Chondrocyte (in vitro differentiated cells): ENCODE data around the gene PDLIM7. TPM values are rescaled to one million over a fixed set of nuclear protein-coding genes. Genes with fewer than 3 reads are reported as not detected.

Source experiments
- DNase-seq: peaks from one replicate; pipeline ENCODE4 v3.0.0; 2021; ENCODE audit warnings: mixed read lengths, low spot score
- H3K27ac Mint-ChIP-seq: one replicate; pipeline ENCODE4 v1.8.0; 2021; ENCODE audit warnings: mild to moderate bottlenecking, moderate library complexity, mixed read lengths; ENCODE audit not compliant: unreplicated experiment
- H3K27me3 Mint-ChIP-seq: 2 replicates; pipeline ENCODE4 v1.8.0; 2021; ENCODE audit warnings: low read depth, mixed read lengths
- H3K36me3 Mint-ChIP-seq: 2 replicates; pipeline ENCODE4 v1.8.0; 2021; ENCODE audit warnings: low read depth, mixed read lengths
- H3K4me1 Mint-ChIP-seq: 2 replicates; pipeline ENCODE4 v1.8.0; 2021; ENCODE audit warnings: low read depth, mild to moderate bottlenecking, mixed read lengths
- H3K4me3 Mint-ChIP-seq: one replicate; pipeline ENCODE4 v1.8.0; 2021; ENCODE audit warnings: mild to moderate bottlenecking, moderate library complexity, mixed read lengths; ENCODE audit not compliant: unreplicated experiment
- H3K9me3 Mint-ChIP-seq: 2 replicates; pipeline ENCODE4 v1.8.0; 2021; ENCODE audit warnings: low read depth, mixed read lengths
- total RNA-seq: library from RNA; stranded (reverse); gene quantifications from 3 replicates; pipeline ENCODE4 v1.2.1, GENCODE V29; 2021
- TF ChIP-seq, protein P1 (sequence below): fragments of 200-600 bp; sonication (generic); IDR thresholded peaks from 2 replicates; pipeline ENCODE4 v1.5.0; 2021; ENCODE audit warnings: antibody characterized with exemption, mild to moderate bottlenecking, moderate library complexity

The PDLIM7 gene
- total RNA-seq, 1 donor from 2014 or later = 633 TPM

DNA sequence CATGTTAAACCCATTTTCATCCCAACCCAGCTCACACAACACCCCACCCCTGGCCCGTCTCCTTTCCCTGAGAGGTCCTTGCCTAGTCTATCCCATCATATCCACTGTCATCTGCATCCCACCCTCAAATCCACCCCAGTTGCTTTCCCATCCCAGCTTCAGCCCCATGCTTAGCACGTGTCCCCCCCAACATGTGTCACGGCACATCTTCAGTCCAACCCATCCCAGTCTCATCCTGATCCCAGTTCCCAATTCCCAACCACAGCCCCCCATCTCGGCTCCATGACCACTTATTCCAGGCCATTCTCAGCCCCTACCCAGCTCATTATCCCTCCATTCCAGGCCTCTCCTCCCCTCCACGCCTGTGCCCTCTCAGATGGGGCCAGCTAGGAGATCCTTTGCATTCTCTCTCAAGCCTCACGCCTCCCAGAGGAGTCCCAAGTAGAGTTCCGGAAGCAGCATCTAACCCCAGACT is 23.4 kb downstream of the PDLIM7 start:
- no peak for DNase-seq
- H3K4me3 Mint-ChIP-seq = peak overlapping the region; percentile 67
- TF ChIP-seq, protein P1, sequence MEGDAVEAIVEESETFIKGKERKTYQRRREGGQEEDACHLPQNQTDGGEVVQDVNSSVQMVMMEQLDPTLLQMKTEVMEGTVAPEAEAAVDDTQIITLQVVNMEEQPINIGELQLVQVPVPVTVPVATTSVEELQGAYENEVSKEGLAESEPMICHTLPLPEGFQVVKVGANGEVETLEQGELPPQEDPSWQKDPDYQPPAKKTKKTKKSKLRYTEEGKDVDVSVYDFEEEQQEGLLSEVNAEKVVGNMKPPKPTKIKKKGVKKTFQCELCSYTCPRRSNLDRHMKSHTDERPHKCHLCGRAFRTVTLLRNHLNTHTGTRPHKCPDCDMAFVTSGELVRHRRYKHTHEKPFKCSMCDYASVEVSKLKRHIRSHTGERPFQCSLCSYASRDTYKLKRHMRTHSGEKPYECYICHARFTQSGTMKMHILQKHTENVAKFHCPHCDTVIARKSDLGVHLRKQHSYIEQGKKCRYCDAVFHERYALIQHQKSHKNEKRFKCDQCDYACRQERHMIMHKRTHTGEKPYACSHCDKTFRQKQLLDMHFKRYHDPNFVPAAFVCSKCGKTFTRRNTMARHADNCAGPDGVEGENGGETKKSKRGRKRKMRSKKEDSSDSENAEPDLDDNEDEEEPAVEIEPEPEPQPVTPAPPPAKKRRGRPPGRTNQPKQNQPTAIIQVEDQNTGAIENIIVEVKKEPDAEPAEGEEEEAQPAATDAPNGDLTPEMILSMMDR = no peak
- H3K36me3 Mint-ChIP-seq = peaks cover 4% of the 10 kb centered on the region
- H3K27me3 Mint-ChIP-seq = no peaks in the 10 kb centered on the region
- peak overlapping the region; percentile 95 for H3K27ac Mint-ChIP-seq
- peaks cover 80% of the 10 kb centered on the region for H3K4me1 Mint-ChIP-seq
- H3K9me3 Mint-ChIP-seq = no peaks in the 10 kb centered on the region

DNA sequence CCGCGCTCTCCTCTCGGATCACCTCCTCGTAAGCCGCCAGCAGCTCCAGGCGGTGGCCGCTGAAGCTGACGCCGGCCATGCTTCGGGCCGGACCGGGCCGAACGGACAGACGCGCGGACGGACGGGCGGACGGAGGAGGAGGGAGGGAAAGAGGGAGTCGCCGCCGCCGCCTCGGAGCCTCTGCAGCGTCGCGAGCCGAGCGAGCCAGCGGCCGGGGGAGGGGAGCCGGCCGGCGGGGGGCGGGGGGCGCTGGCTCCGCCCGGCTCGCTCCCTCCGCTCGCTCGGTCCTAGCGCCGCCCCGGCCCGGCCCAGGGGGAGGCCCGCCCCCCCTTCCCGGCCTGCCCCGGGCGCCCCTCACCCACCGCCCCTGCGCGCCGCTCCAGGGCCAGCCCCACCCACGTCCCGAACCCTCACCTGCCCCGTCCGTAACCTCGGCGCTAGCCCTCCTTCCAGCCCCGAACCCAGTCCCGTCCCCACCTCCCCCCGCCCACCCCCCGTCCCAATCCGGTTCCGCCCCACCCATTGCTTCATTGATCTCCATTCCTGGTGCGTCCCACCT is 23.9 kb downstream of the PDLIM7 start, which contains the start of gene DBN1:
Gene DBN1 (minus strand): TSS at position 192 of the 559 bp plus-strand sequence. CDS start 113 bp downstream, at position 79.
- no peak for DNase-seq
- peak within 1 kb of the TSS; percentile 95 for H3K27ac Mint-ChIP-seq
- H3K4me3 Mint-ChIP-seq = peak within 1 kb of the TSS; percentile 77
- no peaks in the 10 kb centered on the region for H3K27me3 Mint-ChIP-seq
- no peaks in the 10 kb centered on the region for H3K9me3 Mint-ChIP-seq
- H3K36me3 Mint-ChIP-seq = peaks cover 4% of the 10 kb centered on the region
- TF ChIP-seq, protein P1 = no peak
- peaks cover 80% of the 10 kb centered on the region for H3K4me1 Mint-ChIP-seq

DNA sequence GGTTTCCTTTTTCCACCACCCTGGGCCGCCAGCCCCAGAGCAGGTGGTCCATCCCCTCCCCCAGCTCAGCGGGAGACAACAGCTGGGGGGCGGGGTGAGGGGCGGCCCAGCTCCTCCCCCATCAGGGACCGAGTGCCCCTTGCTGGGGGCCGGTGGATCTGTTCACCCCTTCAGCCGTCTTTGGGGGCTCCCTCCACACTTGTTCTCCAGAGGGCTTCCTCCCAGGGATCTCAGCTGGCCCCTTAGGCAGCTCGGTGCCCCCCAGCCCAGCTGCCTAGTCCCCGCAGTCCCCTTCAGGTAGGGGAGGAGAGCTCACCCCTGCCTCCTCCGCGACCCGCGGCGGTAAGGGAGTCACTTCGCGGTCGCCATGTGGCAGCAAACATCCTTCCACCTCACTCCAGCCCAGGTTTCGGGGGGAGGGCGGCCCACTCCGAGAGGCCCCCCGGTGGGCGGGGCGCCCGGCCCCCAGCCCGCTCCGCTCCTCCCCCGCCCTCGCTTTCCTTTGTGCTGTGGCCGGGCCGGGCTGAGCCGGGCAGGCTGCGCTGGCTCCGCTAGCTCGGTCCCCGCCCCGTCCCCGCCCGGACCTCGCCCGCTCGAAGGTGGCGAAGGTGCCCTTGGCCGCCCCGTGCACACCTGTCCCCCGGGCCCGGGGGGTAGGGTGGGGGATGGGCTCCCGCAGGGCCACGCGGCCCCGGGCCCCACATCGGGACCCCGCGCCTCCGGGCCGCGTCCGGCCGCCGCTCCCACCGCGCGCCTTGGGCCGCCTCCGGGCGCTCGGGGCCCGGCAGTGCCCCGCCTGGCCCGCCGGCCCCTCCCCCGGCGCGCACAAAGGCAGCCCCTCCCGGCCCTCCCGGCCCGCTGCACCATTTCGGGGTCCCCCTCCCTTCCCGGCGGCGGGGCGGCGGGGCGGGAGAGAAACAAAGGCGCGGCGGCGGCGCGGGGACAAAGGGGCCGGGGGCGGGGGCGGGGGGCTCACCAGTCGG is 24.7 kb downstream of the PDLIM7 start:
- Mint-ChIP-seq H3K9me3 (no peaks in the 10 kb centered on the region), H3K27ac (peak overlapping the region; percentile 79), H3K4me3 (peak overlapping the region; percentile 77), H3K27me3 (no peaks in the 10 kb centered on the region), H3K36me3 (peaks cover 8% of the 10 kb centered on the region), H3K4me1 (peaks cover 76% of the 10 kb centered on the region)
- DNase-seq = no peak
- TF ChIP-seq, protein P1 = no peak

DNA sequence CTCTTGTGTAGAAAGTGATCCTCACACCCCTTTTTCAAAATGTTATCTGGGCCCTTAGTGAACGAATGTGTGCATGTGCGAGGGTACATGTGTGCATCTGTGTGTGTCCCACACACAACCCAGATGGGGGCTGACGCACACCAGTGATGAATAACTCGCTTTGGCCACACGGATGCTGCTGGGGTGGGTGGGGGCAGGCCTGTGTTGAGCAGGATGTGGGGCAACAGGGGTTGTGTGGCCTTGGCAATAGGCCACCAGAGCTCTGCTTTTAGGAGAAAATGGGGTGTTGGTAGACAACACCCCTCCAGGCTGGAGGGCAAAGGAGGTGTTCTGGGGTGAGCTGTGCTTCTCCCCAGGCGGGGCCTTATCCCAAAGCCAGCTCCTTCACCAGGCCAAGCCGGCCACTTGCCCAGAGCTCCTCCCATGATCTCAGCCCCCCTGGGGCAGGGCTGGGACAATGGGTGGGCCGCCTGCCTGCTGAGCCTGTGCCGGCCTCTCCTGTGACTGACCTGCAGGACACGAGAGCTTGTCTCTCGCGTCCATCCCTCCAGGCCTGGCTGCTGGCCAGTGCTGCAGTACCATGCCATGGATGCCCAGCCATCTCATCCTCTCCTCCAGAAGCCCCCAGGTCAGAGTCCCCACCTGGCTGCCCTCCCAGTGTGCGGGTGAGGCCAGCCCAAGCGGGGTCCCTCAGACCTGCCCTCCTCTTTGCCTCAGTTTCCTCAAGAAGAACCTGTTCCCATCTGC is 25.6 kb downstream of the PDLIM7 start:
- H3K9me3 Mint-ChIP-seq = no peaks in the 10 kb centered on the region
- no peak for DNase-seq
- peaks cover 15% of the 10 kb centered on the region for H3K36me3 Mint-ChIP-seq
- TF ChIP-seq, protein P1 = no peak
- H3K4me3 Mint-ChIP-seq = peak overlapping the region; percentile 77
- peak overlapping the region; percentile 79 for H3K27ac Mint-ChIP-seq
- H3K27me3 Mint-ChIP-seq = no peaks in the 10 kb centered on the region
- H3K4me1 Mint-ChIP-seq = peaks cover 70% of the 10 kb centered on the region
